NCI-H345 treated with DMSO at 0.1 percent for 48 hours (cell line): ENCODE results near the gene DNAL4.

Experiments
- DNase-seq: peaks from one replicate; lab custom pipeline; 2025; ENCODE audit not compliant: unreplicated experiment; lab: John Stamatoyannopoulos, UW

The DNAL4 gene

GRCh38 chr22:38788021-38788816, 5.7 kb downstream of the DNAL4 start:
- DNase-seq = no peak

- no peak for DNase-seq
These were observed 7.3 kb downstream of the DNAL4 start for GRCh38 chr22:38786631-38787030.

GRCh38 chr22:38784856-38785255, 9.1 kb downstream of the DNAL4 start:
- DNase-seq = no peak

GRCh38 chr22:38784035-38784434, 9.9 kb downstream of the DNAL4 start:
- no peak for DNase-seq

GRCh38 chr22:38783095-38783615, 10.8 kb downstream of the DNAL4 start:
- DNase-seq = no peak

GRCh38 chr22:38782402-38783094, 11.4 kb downstream of the DNAL4 start:
- no peak for DNase-seq

GRCh38 chr22:38781033-38781432, 12.9 kb downstream of the DNAL4 start:
- DNase-seq = no peak

- DNase-seq = no peak
These were observed 16.8 kb downstream of the DNAL4 start for GRCh38 chr22:38777087-38777671.

GRCh38 chr22:38776086-38776485, 17.9 kb downstream of the DNAL4 start:
- DNase-seq = no peak

- no peak for DNase-seq
These were observed 18.3 kb downstream of the DNAL4 start for GRCh38 chr22:38775656-38776055.

GRCh38 chr22:38774496-38775166, 19.3 kb downstream of the DNAL4 start:
- DNase-seq = no peak

GRCh38 chr22:38773363-38773946, 20.5 kb downstream of the DNAL4 start:
- no peak for DNase-seq

GRCh38 chr22:38772623-38772873, 21.4 kb downstream of the DNAL4 start:
- DNase-seq = no peak

GRCh38 chr22:38770257-38770949, 23.5 kb downstream of the DNAL4 start:
- no peak for DNase-seq

GRCh38 chr22:38768036-38768435, 25.9 kb downstream of the DNAL4 start:
- no peak for DNase-seq

- no peak for DNase-seq
These were observed 26.6 kb downstream of the DNAL4 start for GRCh38 chr22:38767313-38767712.

- DNase-seq = no peak
These were observed 27.7 kb downstream of the DNAL4 start for GRCh38 chr22:38766076-38766777.

- no peak for DNase-seq
These were observed 31.4 kb downstream of the DNAL4 start for GRCh38 chr22:38762551-38762983.

- no peak for DNase-seq
These were observed 32.5 kb downstream of the DNAL4 start for GRCh38 chr22:38761202-38762162.
